Measurements from ENCODE around the gene SAP130. TPM values are rescaled to one million over a fixed set of nuclear protein-coding genes. Genes with fewer than 3 reads are reported as not detected.
A peak's percentile ranks its signal among the peaks of the same experiment; 100 is the strongest.

SAP130 gene
- total RNA-seq, 2 donors from 2014 or later, result 27.6 to 28.5 TPM

DNA sequence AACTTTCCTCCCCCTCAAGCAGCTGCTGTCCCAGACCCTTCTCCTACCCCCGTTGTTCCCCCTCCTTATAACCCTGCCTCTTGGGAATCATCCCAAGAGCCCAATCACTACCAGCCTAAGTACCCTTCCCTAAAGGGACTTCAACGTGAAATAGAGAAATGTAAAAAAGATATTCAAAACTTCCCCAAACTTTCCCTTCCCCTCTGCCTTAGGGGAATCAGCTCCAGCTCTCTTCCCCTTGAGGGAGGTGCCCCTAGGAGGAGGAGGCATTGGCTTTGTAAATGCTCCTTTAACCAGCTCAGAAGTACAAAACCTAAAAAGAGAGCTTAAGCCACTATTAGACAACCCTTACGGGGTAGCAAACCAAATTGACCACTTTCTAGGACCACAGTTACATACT, 10.6 kb upstream of the SAP130 start:
- H3K27ac Mint-ChIP-seq, result no peak overlapping the region
- H3K36me3 Mint-ChIP-seq (ENCODE audit: low read depth), result no peaks in the 10 kb centered on the region
- peaks cover 18% of the 10 kb centered on the region for H3K9me3 Mint-ChIP-seq
- H3K4me1 Mint-ChIP-seq, result no peaks in the 10 kb centered on the region
- no peak overlapping the region for H3K4me3 Mint-ChIP-seq
- no peak for ATAC-seq (replicated peaks)
- H3K27me3 Mint-ChIP-seq, result peaks cover 19% of the 10 kb centered on the region

DNA sequence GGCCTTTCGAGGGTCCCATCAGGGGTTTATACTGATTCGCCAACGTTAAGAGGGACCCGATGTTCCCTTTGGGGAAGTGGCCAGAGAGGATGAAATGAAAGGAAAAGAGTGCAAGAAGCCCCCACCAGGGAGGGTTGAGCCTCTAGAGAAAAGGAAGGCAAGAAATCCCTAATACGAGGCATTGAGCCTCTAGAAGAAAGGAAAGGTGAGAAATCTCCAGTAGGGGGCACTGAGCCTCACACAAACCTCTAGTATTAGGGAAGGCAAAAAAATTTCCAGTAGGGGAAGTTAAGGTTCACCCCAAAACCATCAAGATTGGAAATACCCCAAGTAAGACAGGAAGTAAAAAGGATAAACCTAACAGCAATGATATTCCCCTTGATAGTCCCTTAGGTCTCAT, 9.8 kb upstream of the SAP130 start:
- Mint-ChIP-seq H3K27ac (no peak overlapping the region), H3K9me3 (peaks cover 12% of the 10 kb centered on the region), H3K4me1 (no peaks in the 10 kb centered on the region), H3K36me3 (ENCODE audit: low read depth) (no peaks in the 10 kb centered on the region), H3K4me3 (no peak overlapping the region), H3K27me3 (peaks cover 19% of the 10 kb centered on the region)
- ATAC-seq (replicated peaks), result no peak

GRCh38 chr2:128036748-128037607, 9.1 kb upstream of the SAP130 start:
- H3K9me3 Mint-ChIP-seq, result peaks cover 12% of the 10 kb centered on the region
- no peaks in the 10 kb centered on the region for H3K36me3 Mint-ChIP-seq (ENCODE audit: low read depth)
- H3K27me3 Mint-ChIP-seq, result peaks cover 19% of the 10 kb centered on the region
- no peak overlapping the region for H3K27ac Mint-ChIP-seq
- H3K4me1 Mint-ChIP-seq, result no peaks in the 10 kb centered on the region
- no peak overlapping the region for H3K4me3 Mint-ChIP-seq
- ATAC-seq (replicated peaks), result no peak

GRCh38 chr2:128032092-128032491, 4.2 kb upstream of the SAP130 start:
- Mint-ChIP-seq H3K9me3 (peaks cover 7% of the 10 kb centered on the region), H3K27me3 (no peaks in the 10 kb centered on the region), H3K27ac (no peak overlapping the region), H3K36me3 (ENCODE audit: low read depth) (no peaks in the 10 kb centered on the region), H3K4me1 (peaks cover 5% of the 10 kb centered on the region), H3K4me3 (no peak overlapping the region)
- ATAC-seq (replicated peaks), result no peak

- peaks cover 5% of the 10 kb centered on the region for H3K4me1 Mint-ChIP-seq
- H3K27me3 Mint-ChIP-seq, result no peaks in the 10 kb centered on the region
- H3K27ac Mint-ChIP-seq, result peak overlapping the region; percentile 14
- no peak for ATAC-seq (replicated peaks)
- H3K4me3 Mint-ChIP-seq, result peak overlapping the region; percentile 95
- no peaks in the 10 kb centered on the region for H3K9me3 Mint-ChIP-seq
- peaks cover 14% of the 10 kb centered on the region for H3K36me3 Mint-ChIP-seq (ENCODE audit: low read depth)
Measured at GRCh38 chr2:128028668-128029054, 802 bp upstream of the SAP130 start.

- Mint-ChIP-seq H3K4me3 (peak overlapping the region; percentile 95), H3K36me3 (ENCODE audit: low read depth) (peaks cover 28% of the 10 kb centered on the region), H3K9me3 (no peaks in the 10 kb centered on the region), H3K27ac (no peak overlapping the region), H3K27me3 (no peaks in the 10 kb centered on the region), H3K4me1 (peaks cover 5% of the 10 kb centered on the region)
- peak; percentile 91 for ATAC-seq (replicated peaks)
Measured at GRCh38 chr2:128027278-128027800, 520 bp downstream of the SAP130 start.

- Mint-ChIP-seq H3K27me3 (no peaks in the 10 kb centered on the region), H3K27ac (peak overlapping the region; percentile 87), H3K9me3 (no peaks in the 10 kb centered on the region), H3K36me3 (ENCODE audit: low read depth) (peaks cover 34% of the 10 kb centered on the region), H3K4me1 (peaks cover 5% of the 10 kb centered on the region), H3K4me3 (peak overlapping the region; percentile 95)
- ATAC-seq (replicated peaks), result no peak
Measured at GRCh38 chr2:128026448-128027277, 1.2 kb downstream of the SAP130 start.

GRCh38 chr2:128024816-128025215, 3.0 kb downstream of the SAP130 start:
- ATAC-seq (replicated peaks), result no peak
- no peak overlapping the region for H3K4me3 Mint-ChIP-seq
- no peaks in the 10 kb centered on the region for H3K27me3 Mint-ChIP-seq
- H3K36me3 Mint-ChIP-seq (ENCODE audit: low read depth), result peaks cover 50% of the 10 kb centered on the region
- H3K4me1 Mint-ChIP-seq, result peaks cover 5% of the 10 kb centered on the region
- no peak overlapping the region for H3K27ac Mint-ChIP-seq
- H3K9me3 Mint-ChIP-seq, result no peaks in the 10 kb centered on the region

GRCh38 chr2:128017561-128017960, 10.3 kb downstream of the SAP130 start:
- no peaks in the 10 kb centered on the region for H3K9me3 Mint-ChIP-seq
- H3K27ac Mint-ChIP-seq, result no peak overlapping the region
- ATAC-seq (replicated peaks), result no peak
- H3K4me3 Mint-ChIP-seq, result no peak overlapping the region
- H3K27me3 Mint-ChIP-seq, result no peaks in the 10 kb centered on the region
- H3K36me3 Mint-ChIP-seq (ENCODE audit: low read depth), result peaks cover 90% of the 10 kb centered on the region
- no peaks in the 10 kb centered on the region for H3K4me1 Mint-ChIP-seq

DNA sequence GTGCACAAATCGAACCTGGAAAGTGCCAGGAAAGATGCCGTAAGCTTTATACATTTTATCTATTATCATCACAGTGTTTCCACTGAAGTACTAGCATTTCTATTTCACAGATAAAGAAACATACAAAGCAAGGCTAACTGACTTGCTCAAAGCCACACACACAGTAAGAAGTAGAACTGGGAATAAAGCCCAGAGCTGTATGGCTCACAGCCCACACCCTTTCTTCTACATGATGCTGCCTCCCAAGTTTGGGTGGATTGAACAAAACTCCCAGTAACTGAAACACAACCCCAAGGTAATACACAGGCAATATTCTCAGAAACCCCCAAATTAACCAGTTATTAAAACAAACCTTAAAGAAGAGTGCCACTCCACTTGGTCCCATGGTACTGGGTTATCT, 11.2 kb downstream of the SAP130 start:
- H3K27ac Mint-ChIP-seq, result no peak overlapping the region
- no peak overlapping the region for H3K4me3 Mint-ChIP-seq
- H3K27me3 Mint-ChIP-seq, result no peaks in the 10 kb centered on the region
- ATAC-seq (replicated peaks), result no peak
- H3K9me3 Mint-ChIP-seq, result no peaks in the 10 kb centered on the region
- no peaks in the 10 kb centered on the region for H3K4me1 Mint-ChIP-seq
- H3K36me3 Mint-ChIP-seq (ENCODE audit: low read depth), result peaks cover 89% of the 10 kb centered on the region

DNA sequence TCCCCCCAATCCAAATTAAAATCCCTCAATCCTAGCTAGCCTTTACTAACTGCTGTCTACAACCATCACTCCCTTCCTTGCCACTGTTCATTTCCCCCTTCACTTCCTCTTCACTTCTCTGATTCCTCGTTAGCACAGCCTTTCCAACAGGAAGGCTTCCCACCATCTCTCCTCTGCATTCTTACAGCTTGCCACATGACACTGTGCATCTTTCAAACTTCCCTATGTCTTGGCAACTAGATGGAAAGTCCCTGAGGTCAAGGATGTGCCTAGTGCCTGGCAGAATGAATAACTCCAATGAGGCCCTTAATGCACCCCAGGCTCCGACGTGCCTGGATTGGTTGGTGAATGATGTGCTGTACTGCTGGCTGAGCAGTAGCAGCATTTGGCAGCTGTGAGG, 15.2 kb downstream of the SAP130 start:
- Mint-ChIP-seq H3K27me3 (no peaks in the 10 kb centered on the region), H3K9me3 (no peaks in the 10 kb centered on the region), H3K4me1 (no peaks in the 10 kb centered on the region), H3K36me3 (ENCODE audit: low read depth) (peaks cover 98% of the 10 kb centered on the region), H3K27ac (no peak overlapping the region), H3K4me3 (no peak overlapping the region)
- no peak for ATAC-seq (replicated peaks)

GRCh38 chr2:128008074-128008672, 19.7 kb downstream of the SAP130 start:
- H3K9me3 Mint-ChIP-seq, result no peaks in the 10 kb centered on the region
- H3K4me1 Mint-ChIP-seq, result peaks cover 5% of the 10 kb centered on the region
- no peak for ATAC-seq (replicated peaks)
- peak overlapping the region; percentile 20 for H3K27ac Mint-ChIP-seq
- H3K4me3 Mint-ChIP-seq, result no peak overlapping the region
- H3K27me3 Mint-ChIP-seq, result no peaks in the 10 kb centered on the region
- H3K36me3 Mint-ChIP-seq (ENCODE audit: low read depth), result peaks cover 97% of the 10 kb centered on the region

DNA sequence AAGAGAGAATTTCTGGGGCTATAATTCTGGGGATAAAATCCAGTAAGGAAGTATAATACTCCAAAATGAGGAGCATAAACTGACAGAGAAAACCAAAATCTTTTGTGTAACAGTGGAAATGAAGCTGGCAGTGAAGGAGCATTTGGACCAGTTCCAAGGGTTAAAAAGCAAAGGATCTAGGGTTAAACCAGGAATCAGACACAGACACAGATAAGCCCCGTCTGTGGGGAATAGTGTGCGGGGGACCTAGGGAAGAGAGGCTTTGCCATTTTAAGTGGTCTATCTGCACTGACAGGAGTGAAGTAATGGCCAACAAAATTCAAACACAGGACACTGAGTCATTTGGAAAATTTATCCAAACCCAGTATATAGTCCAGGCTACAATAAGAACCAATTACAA, 23.4 kb downstream of the SAP130 start:
- no peak for ATAC-seq (replicated peaks)
- no peaks in the 10 kb centered on the region for H3K9me3 Mint-ChIP-seq
- peak overlapping the region; percentile 1 for H3K27ac Mint-ChIP-seq
- no peaks in the 10 kb centered on the region for H3K27me3 Mint-ChIP-seq
- H3K4me3 Mint-ChIP-seq, result no peak overlapping the region
- peaks cover 5% of the 10 kb centered on the region for H3K4me1 Mint-ChIP-seq
- peaks cover 98% of the 10 kb centered on the region for H3K36me3 Mint-ChIP-seq (ENCODE audit: low read depth)

- Mint-ChIP-seq H3K9me3 (no peaks in the 10 kb centered on the region), H3K27me3 (no peaks in the 10 kb centered on the region), H3K4me1 (peaks cover 5% of the 10 kb centered on the region), H3K4me3 (no peak overlapping the region), H3K27ac (peak overlapping the region; percentile 1), H3K36me3 (ENCODE audit: low read depth) (peaks cover 98% of the 10 kb centered on the region)
- ATAC-seq (replicated peaks), result peak; percentile 88
Measured at GRCh38 chr2:128003463-128003862, 24.4 kb downstream of the SAP130 start.

Measured in activated T-helper 17 cell treated with anti-CD3 and anti-CD28 coated beads, Interleukin-2, amount 50 U/mL, for 72 hours (primary cell).